ENCODE data around the gene PHF21A.

Gene PHF21A

GRCh38 chr11:45935349-45936064 lies 185.7 kb downstream of the PHF21A start:
- peaks cover 11% of the 10 kb centered on the region for H3K79me1 ChIP-seq (replicated peaks; ENCODE audit: low read length, poor library complexity, severe bottlenecking)
- H3K27me3 ChIP-seq (ENCODE audit: control insufficient read depth in 1 of 2, insufficient read depth in 1 of 2, low read length in 2 of 2) = no peaks in the 10 kb centered on the region

GRCh38 chr11:45934580-45935318 lies 186.5 kb downstream of the PHF21A start:
- H3K4me3 ChIP-seq (ENCODE audit: insufficient read depth in 1 of 2, low read depth in 1 of 2, low read length in 2 of 2) = no peak overlapping the region
- H3K4me2 ChIP-seq (ENCODE audit: low read length, poor library complexity, severe bottlenecking) = no peak overlapping the region
- WGBS = 88% methylated on average over 11 of the region's 12 CpGs
- H3K4me1 ChIP-seq (ENCODE audit: control insufficient read depth, insufficient read depth, low read depth, low read length) = peaks cover 4% of the 10 kb centered on the region
- H3K79me1 ChIP-seq (replicated peaks; ENCODE audit: low read length, poor library complexity, severe bottlenecking) = peaks cover 13% of the 10 kb centered on the region
- no peak overlapping the region for H2BK120ac ChIP-seq (ENCODE audit: low read depth, low read length)
- H3K18ac ChIP-seq (ENCODE audit: low read depth in 1 of 2, low read length in 2 of 2) = no peak overlapping the region
- H2BK15ac ChIP-seq (ENCODE audit: low read depth, poor library complexity, severe bottlenecking) = no peak overlapping the region
- no peak overlapping the region for H2BK5ac ChIP-seq (ENCODE audit: low read depth, low read length, poor library complexity, severe bottlenecking)
- no peak overlapping the region for H2AFZ ChIP-seq (ENCODE audit: low read depth, low read length)
- no peak overlapping the region for H2BK12ac ChIP-seq (ENCODE audit: low read length in 2 of 2)
- no peak overlapping the region for H3K27ac ChIP-seq (ENCODE audit: low read length, poor library complexity, severe bottlenecking)
- H3K4ac ChIP-seq (ENCODE audit: low read depth in 1 of 2, low read length in 2 of 2) = no peak overlapping the region
- no peak overlapping the region for H2AK5ac ChIP-seq (ENCODE audit: low read length, severe bottlenecking)
- no peak overlapping the region for H4K91ac ChIP-seq (ENCODE audit: low read length)
- no peaks in the 10 kb centered on the region for H3K27me3 ChIP-seq (ENCODE audit: control insufficient read depth in 1 of 2, insufficient read depth in 1 of 2, low read length in 2 of 2)
- no peak overlapping the region for H3K23ac ChIP-seq (ENCODE audit: low read length in 2 of 2)
- DNase-seq = no peak
- H4K8ac ChIP-seq (ENCODE audit: low read length) = no peak overlapping the region
- no peak overlapping the region for H3K14ac ChIP-seq (ENCODE audit: low read length in 2 of 2)
- peaks cover 66 to 71% of the 10 kb centered on the region in 2 experiments for H3K36me3 ChIP-seq (ENCODE audit: control insufficient read depth in 1 of 2, insufficient read depth in 2 of 2, low read depth in 1 of 2, low read length in 2 of 2)
- H3K9me3 ChIP-seq (ENCODE audit: control insufficient read depth, low read length) = no peaks in the 10 kb centered on the region
- no peak overlapping the region for H3K9ac ChIP-seq (ENCODE audit: low read length)

More at GRCh38 chr11:45935349-45936064, 185.7 kb downstream of the PHF21A start:
- H3K4me3 ChIP-seq (ENCODE audit: insufficient read depth in 1 of 2, low read depth in 1 of 2, low read length in 2 of 2) = no peak overlapping the region
- H2BK12ac ChIP-seq (ENCODE audit: low read length in 2 of 2) = no peak overlapping the region
- no peak overlapping the region for H4K8ac ChIP-seq (ENCODE audit: low read length)
- no peak overlapping the region for H3K14ac ChIP-seq (ENCODE audit: low read length in 2 of 2)
- peaks cover 59 to 71% of the 10 kb centered on the region in 2 experiments for H3K36me3 ChIP-seq (ENCODE audit: control insufficient read depth in 1 of 2, insufficient read depth in 2 of 2, low read depth in 1 of 2, low read length in 2 of 2)
- H2BK120ac ChIP-seq (ENCODE audit: low read depth, low read length) = no peak overlapping the region
- H3K4me2 ChIP-seq (ENCODE audit: low read length, poor library complexity, severe bottlenecking) = no peak overlapping the region
- H3K4ac ChIP-seq (ENCODE audit: low read depth in 1 of 2, low read length in 2 of 2) = no peak overlapping the region
- no peak overlapping the region for H3K23ac ChIP-seq (ENCODE audit: low read length in 2 of 2)
- no peak overlapping the region for H3K27ac ChIP-seq (ENCODE audit: low read length, poor library complexity, severe bottlenecking)
- H2AFZ ChIP-seq (ENCODE audit: low read depth, low read length) = no peak overlapping the region
- H2AK5ac ChIP-seq (ENCODE audit: low read length, severe bottlenecking) = no peak overlapping the region
- H3K4me1 ChIP-seq (ENCODE audit: control insufficient read depth, insufficient read depth, low read depth, low read length) = peaks cover 2% of the 10 kb centered on the region
- H3K9ac ChIP-seq (ENCODE audit: low read length) = no peak overlapping the region
- H3K9me3 ChIP-seq (ENCODE audit: control insufficient read depth, low read length) = no peaks in the 10 kb centered on the region
- WGBS = 97% methylated on average over 8 of the region's 8 CpGs
- H3K18ac ChIP-seq (ENCODE audit: low read depth in 1 of 2, low read length in 2 of 2) = no peak overlapping the region
- no peak overlapping the region for H2BK5ac ChIP-seq (ENCODE audit: low read depth, low read length, poor library complexity, severe bottlenecking)
- DNase-seq = no peak
- H2BK15ac ChIP-seq (ENCODE audit: low read depth, poor library complexity, severe bottlenecking) = no peak overlapping the region
- no peak overlapping the region for H4K91ac ChIP-seq (ENCODE audit: low read length)

- no peak overlapping the region for H3K4ac ChIP-seq (ENCODE audit: low read depth in 1 of 2, low read length in 2 of 2)
- H4K91ac ChIP-seq (ENCODE audit: low read length) = no peak overlapping the region
- H2BK12ac ChIP-seq (ENCODE audit: low read length in 2 of 2) = no peak overlapping the region
- no peak overlapping the region for H3K9ac ChIP-seq (ENCODE audit: low read length)
- no peaks in the 10 kb centered on the region for H3K27me3 ChIP-seq (ENCODE audit: control insufficient read depth in 1 of 2, insufficient read depth in 1 of 2, low read length in 2 of 2)
- H3K9me3 ChIP-seq (ENCODE audit: control insufficient read depth, low read length) = no peaks in the 10 kb centered on the region
- no peak overlapping the region for H2AFZ ChIP-seq (ENCODE audit: low read depth, low read length)
- no peak overlapping the region for H3K23ac ChIP-seq (ENCODE audit: low read length in 2 of 2)
- H3K18ac ChIP-seq (ENCODE audit: low read depth in 1 of 2, low read length in 2 of 2) = no peak overlapping the region
- DNase-seq = no peak
- no peak overlapping the region for H3K4me3 ChIP-seq (ENCODE audit: insufficient read depth in 1 of 2, low read depth in 1 of 2, low read length in 2 of 2)
- WGBS = 96% methylated on average over 21 of the region's 21 CpGs
- peaks cover 71% of the 10 kb centered on the region in 2 experiments for H3K36me3 ChIP-seq (ENCODE audit: control insufficient read depth in 1 of 2, insufficient read depth in 2 of 2, low read depth in 1 of 2, low read length in 2 of 2)
- H3K4me1 ChIP-seq (ENCODE audit: control insufficient read depth, insufficient read depth, low read depth, low read length) = peaks cover 4% of the 10 kb centered on the region
- H2BK5ac ChIP-seq (ENCODE audit: low read depth, low read length, poor library complexity, severe bottlenecking) = no peak overlapping the region
- H2BK15ac ChIP-seq (ENCODE audit: low read depth, poor library complexity, severe bottlenecking) = no peak overlapping the region
- H4K8ac ChIP-seq (ENCODE audit: low read length) = no peak overlapping the region
- no peak overlapping the region for H2AK5ac ChIP-seq (ENCODE audit: low read length, severe bottlenecking)
- peaks cover 11% of the 10 kb centered on the region for H3K79me1 ChIP-seq (replicated peaks; ENCODE audit: low read length, poor library complexity, severe bottlenecking)
- no peak overlapping the region for H3K14ac ChIP-seq (ENCODE audit: low read length in 2 of 2)
- no peak overlapping the region for H3K4me2 ChIP-seq (ENCODE audit: low read length, poor library complexity, severe bottlenecking)
- H3K27ac ChIP-seq (ENCODE audit: low read length, poor library complexity, severe bottlenecking) = no peak overlapping the region
- H2BK120ac ChIP-seq (ENCODE audit: low read depth, low read length) = no peak overlapping the region
These were observed 187.2 kb downstream of the PHF21A start for GRCh38 chr11:45933846-45934579.
